GM11168 (cell line): ENCODE results near the gene KRT16.
"Not testable (repeated sequence)": the region's sequence is repeated elsewhere in the genome, so short reads cannot be mapped to it uniquely, and the experiment has no call there.

ENCODE experiments used
- in situ Hi-C: fragments of 300-500 bp; cut with MboI; formaldehyde crosslinking; loops from one replicate; pipeline ENCODE4 v1.12.0; 2022; ENCODE audit warnings: low sequenced_read_pairs; ENCODE audit not compliant: unreplicated experiment

KRT16 gene

GRCh38 chr17:41629826-41630670 is 17.5 kb upstream of the KRT16 start:
- in situ Hi-C loops: no loop called here

DNA sequence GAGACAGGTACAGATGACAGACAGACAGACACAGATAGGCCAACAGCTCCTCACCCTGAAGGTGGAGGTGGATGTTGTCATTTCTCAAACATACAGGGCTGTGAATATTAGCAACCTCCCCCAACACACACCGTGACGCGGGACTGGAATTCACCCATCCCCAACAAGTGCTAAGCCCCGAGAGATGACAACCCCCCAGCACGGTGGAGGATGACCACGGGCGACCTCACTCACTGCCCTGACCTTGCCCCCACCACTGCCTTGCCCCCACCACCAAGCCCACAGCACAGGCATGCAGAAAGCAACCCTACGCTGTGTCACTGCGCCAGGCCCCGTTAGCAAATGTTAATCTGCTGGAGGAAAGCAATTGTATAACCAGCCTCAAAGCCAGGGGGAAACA is 16.7 kb upstream of the KRT16 start:
- in situ Hi-C loops: no loop called here

GRCh38 chr17:41628621-41629255 is 16.2 kb upstream of the KRT16 start:
- in situ Hi-C loops: not testable (repeated sequence)

DNA sequence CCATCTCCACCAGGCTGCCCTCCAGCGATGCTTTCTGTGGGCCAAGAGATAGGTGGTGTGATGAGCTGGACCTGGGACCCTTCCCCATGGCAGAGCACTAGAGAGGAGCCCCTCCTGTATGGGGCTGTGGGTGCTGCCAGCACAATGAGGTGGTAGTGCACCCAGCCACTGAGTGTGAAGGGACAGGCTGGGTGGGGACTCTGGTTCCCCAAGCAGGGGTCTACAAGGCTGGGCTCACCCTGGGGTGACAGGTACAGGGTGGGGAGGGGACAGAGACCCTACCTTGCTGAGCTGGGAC is 15.5 kb upstream of the KRT16 start:
- in situ Hi-C loops: not testable (repeated sequence)

GRCh38 chr17:41627316-41628072 is 14.9 kb upstream of the KRT16 start:
- in situ Hi-C loops: no loop called here

GRCh38 chr17:41626914-41627295 is 14.3 kb upstream of the KRT16 start:
- in situ Hi-C loops: not testable (repeated sequence)

DNA sequence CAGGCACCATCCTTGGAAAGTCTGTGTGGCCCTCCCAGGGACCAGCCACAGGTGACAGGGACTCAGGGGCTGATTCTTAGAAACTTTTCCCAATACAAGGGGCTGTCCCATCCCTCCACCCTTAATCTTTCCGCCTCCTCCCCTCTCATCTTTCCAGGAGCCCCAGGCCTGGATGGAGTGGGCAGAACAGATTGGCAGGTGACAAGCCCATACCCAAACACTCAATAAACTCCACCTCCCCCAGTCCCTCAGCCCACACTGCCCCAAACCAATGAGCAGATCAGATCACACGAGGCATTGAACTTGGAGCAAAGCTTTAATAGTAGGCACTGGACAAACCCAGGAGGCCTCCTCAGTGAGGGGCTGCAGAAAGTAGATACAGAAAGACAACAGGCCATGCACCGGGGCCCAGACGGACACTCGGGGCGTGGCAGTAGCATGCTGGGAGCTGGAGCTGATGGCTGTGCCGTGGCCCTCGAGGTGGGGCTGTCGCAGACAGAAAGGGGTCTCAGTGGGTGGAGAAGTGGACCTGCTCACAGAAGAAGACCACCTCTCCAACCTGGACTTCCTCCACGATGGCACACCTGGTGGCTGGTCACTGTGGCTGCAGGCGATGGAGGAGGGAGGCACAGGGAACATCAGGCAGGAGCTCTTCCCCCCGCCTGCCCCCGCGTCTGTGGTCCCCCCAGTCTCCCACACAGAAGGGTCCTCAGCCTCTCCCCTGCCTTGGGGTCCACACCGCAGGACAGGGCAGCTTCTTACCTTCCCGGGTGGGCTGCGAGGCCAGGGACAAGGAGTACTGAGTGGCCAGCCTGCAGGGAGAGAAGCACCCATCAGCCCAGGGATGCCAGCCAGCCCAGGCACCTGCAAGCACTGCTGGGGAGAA is 13.7 kb upstream of the KRT16 start:
- in situ Hi-C loops: not testable (repeated sequence)

DNA sequence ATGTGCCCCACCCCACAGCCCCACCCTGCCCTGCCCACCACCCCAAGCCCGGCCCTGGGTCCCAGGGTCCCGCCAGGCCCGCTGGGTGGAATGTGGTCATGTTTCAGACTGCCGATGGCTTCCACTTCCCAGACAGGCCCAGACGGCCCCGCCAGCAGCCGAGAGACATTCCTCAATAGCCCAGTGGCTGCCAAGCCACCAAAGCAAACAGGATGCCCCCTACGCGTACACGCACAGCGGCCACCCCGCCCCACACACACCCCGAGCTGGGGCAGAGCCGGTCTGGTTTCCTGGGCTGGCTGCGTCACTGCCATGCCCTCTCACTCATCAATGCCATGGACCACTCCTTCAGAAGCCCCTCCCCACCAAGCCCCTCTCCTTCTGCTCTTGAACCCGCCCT is 13.0 kb upstream of the KRT16 start:
- in situ Hi-C loops: no loop called here

- in situ Hi-C loops: no loop called here
Observed at GRCh38 chr17:41624208-41625101, 11.9 kb upstream of the KRT16 start, which contains the start of gene KRT17. Gene KRT17 (minus strand): TSS chr17:41624575. CDS start chr17:41624509, 66 bp downstream.

DNA sequence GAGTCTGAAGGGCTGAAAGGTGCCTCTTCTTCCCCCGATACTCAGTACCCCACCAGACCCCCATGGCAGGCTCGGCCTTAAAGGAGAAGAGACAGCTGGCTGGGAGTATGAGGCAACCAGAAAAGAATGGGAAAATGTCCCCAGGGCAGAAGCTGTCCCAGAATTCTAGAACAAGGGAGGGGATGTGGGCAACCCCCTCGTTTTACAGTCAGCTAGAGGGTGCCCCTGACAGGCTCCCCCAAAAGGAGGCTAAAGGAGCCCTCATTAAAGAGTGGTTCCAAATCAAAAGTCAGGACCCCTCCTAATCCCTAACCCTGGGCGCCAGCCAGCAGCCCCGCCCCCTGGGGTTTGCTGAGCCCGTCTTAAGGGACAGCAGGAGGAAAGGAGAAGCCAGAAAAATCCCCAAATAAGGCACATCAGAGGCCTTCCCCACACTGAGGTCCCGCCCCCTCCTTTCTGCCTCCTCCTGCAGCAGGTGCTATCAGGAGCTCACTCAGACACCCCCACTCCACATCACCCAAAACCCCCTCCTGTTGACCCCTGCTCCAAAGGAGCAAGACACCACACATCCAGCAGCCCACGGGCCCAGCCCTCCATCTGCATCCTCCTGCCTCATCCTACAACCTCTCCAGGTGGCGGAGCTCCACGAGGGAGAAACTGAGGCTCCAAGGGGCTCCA is 10.8 kb upstream of the KRT16 start:
- in situ Hi-C loops: not testable (repeated sequence)

DNA sequence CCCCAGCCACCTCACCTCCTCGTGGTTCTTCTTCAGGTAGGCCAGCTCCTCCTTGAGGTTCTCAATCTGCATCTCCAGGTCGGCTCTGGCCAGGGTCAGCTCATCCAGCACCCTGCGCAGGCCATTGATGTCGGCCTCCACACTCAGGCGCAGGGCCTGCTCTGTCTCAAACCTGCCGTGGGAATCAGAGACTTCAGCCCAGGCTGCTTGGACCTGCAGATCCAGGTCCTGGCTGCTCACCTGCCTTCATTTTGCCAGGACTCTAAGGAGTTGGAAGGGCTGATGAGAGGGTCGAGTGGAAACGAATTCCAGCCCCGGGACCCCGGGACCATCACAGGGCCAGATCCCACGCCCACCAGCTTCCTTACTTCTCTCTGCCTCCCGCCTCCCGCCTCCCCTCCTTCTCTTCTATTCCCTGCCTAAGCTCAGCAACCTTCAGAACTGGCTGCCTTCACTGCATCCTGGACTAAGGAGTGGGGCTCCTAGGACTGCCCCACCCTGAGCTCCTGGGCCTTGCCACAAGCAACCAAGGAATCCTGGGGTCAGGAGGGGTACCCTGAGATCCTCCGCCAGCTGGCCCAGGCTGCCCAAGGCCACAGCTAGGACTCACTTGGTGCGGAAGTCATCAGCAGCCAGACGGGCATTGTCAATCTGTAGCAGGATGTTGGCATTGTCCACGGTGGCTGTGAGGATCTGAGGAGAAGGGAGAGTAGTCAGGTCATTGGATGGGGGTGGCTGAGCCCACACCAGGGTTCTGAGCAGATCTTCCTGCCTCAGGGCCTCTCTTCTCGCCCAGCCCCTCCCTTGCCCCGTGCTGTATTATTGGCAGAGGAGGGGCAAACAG is 10.0 kb upstream of the KRT16 start:
- in situ Hi-C loops: not testable (repeated sequence)

DNA sequence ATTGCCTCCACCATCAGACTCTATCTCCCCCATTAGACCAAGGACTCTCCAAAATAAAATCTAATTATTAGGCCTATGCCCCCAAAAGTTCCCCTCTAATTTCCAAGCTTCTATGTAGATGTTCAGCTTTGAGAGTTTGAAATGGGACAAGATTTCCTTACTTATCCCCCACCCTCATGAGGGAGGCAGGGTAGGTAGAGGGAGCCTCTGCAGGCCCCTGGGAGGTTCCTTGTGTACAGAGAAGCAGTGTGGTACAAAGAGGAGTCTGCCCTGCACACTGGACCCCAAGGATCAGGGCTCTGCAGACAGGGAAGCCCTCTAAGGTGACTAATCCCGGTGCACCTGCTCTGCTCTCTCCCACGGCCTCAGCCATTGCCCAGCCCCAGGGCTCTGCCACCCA is 9.3 kb upstream of the KRT16 start:
- in situ Hi-C loops: no loop called here

- in situ Hi-C loops: not testable (repeated sequence)
Observed at GRCh38 chr17:41621435-41621817, 8.9 kb upstream of the KRT16 start.

DNA sequence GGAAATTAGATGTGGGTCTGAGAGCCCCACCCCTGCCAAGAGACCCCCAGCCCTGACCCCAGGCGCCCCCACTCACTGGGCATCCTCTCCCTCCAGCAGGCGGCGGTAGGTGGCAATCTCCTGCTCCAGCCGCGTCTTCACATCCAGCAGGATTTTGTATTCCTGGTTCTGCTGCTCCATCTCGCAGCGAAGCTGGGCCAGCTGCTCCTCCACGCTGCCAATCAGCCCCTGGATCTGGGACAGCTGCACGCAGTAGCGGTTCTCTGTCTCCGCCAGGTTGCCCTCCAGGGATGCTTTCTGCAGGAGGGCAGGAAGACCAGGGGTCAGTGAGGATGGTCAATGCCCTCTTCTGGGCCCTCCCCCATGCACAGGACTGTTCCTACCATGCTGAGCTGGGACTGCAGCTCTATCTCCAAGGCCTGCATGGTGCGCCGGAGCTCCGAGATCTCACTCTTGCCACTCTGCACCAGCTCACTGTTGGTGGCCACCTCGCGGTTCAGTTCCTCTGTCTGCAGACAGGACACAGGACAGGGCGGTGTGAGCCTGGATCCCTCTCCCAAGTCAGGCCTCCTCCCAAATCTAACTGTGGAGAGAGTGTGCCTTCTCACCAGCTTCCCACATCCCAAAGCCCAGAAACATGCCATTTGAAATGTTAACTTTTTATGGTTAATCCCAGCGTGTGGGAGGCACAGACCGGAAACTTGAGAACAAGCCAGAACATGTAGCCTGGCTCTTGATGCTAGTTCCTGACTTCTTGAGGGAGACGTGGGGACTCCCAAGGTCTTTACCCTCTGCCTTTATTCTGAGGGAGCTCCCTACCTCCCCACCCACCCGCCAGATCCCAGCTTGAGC is 8.2 kb upstream of the KRT16 start:
- in situ Hi-C loops: no loop called here

DNA sequence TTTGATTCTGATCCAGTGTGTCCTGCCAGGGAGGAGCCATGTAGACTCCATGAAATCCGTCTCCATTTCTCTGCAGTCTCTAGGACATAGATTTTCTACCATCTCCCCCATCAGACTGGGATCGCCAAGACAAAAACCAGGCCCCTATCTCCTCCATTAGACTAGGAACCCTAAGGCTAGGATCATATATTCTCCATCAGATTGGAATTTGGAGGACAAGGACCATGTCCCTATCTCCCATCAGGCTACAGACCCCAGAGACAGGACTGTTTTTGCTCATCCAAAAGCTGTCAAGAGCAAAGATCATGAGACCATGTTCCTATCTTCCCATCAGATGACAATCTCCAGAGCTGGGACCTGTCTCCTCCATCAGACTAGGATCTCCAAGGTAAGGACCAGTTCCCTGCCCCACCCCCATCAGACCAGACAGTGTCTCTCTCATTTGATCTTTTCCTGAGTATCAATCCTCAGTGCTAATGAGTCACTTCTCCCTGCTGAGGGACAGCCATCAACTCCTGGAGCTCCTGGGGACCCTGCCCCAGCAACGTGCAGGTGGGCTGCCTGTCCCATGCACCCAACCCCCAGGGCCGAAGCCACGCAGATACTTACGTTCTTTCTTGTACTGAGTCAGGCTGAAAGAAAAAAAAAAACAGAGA is 7.5 kb upstream of the KRT16 start:
- in situ Hi-C loops: not testable (repeated sequence)
